ENCODE measurements around the gene DAB2IP. TPM values are rescaled to one million over a fixed set of nuclear protein-coding genes. Genes with fewer than 3 reads are reported as not detected.

DAB2IP gene
- total and polyA plus RNA-seq, 2 experiments from 2014 or later: 8.9 to 42.8 TPM

DNA sequence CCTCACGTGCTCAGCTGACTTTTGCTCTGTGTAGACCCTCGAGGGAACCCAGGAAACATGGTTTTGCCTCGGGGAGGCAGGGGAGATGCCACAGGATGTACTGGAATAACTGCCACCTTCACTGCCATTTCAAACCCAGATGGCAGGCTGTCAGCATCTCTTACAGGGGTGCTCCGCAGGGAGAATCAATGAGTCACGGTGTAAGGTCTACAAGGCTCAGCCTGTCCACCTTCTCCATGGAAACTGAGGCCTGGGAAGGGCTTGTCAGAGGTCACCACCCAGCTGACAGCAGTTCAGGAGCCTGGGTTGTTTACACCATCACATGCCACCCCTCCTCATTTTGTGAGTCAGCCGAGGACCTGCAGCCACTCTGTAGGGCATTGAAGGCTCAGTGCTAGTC is 30.8 kb downstream of the DAB2IP start:
- H3K79me2 ChIP-seq (replicated peaks; ENCODE audit: insufficient read depth): peaks cover 5% of the 10 kb centered on the region; the same call in 1 of the 2 replicates
- no peak overlapping the region for H3K27ac ChIP-seq (ENCODE audit: low read depth)
- no peaks in the 10 kb centered on the region for H3K9me2 ChIP-seq (ENCODE audit: insufficient read depth)
- H3K27me3 Mint-ChIP-seq (ENCODE audit: insufficient read depth, low read depth, poor library complexity): peaks cover 5% of the 10 kb centered on the region
- no peak overlapping the region for H3K4me3 Mint-ChIP-seq
- peaks cover 11% of the 10 kb centered on the region; the same call in 2 of the 3 replicates for H3K36me3 Mint-ChIP-seq (ENCODE audit: low read depth)
- H2AFZ ChIP-seq: no peak overlapping the region
- H3K27ac Mint-ChIP-seq: no peak overlapping the region
- no peak overlapping the region for H3K4me2 ChIP-seq
- TF ChIP-seq POLR2AphosphoS5 (IDR thresholded peaks at IDR 0.05; ENCODE audit: low read depth) (no peak), CREB1 (CRISPR knock-in tag; IDR thresholded peaks at IDR 0.05; ENCODE audit: low read depth) (no peak), ETS1 (IDR thresholded peaks at IDR 0.05) (no peak), ZNF114 (CRISPR knock-in tag; IDR thresholded peaks at IDR 0.05) (no peak), JUNB (IDR thresholded peaks at IDR 0.05; ENCODE audit: unreplicated experiment) (no peak), REST (IDR thresholded peaks at IDR 0.05; ENCODE audit: unreplicated experiment) (no peak), STAT1 (IDR thresholded peaks at IDR 0.05; ENCODE audit: unreplicated experiment) (no peak), EZH2phosphoT487 (IDR thresholded peaks at IDR 0.05; ENCODE audit: unreplicated experiment) (no peak), CTCF (conservative IDR thresholded peaks at IDR 0.05; ENCODE audit: low read depth in 2 of 2) (no peak), EZH2 (IDR thresholded peaks at IDR 0.05; ENCODE audit: low read depth, unreplicated experiment) (no peak), NANOG (IDR thresholded peaks at IDR 0.05; ENCODE audit: borderline replicate concordance) (no peak), ZNF331 (CRISPR knock-in tag; IDR thresholded peaks at IDR 0.05; ENCODE audit: low read depth) (no peak)
- TF ChIP-seq, protein P1, sequence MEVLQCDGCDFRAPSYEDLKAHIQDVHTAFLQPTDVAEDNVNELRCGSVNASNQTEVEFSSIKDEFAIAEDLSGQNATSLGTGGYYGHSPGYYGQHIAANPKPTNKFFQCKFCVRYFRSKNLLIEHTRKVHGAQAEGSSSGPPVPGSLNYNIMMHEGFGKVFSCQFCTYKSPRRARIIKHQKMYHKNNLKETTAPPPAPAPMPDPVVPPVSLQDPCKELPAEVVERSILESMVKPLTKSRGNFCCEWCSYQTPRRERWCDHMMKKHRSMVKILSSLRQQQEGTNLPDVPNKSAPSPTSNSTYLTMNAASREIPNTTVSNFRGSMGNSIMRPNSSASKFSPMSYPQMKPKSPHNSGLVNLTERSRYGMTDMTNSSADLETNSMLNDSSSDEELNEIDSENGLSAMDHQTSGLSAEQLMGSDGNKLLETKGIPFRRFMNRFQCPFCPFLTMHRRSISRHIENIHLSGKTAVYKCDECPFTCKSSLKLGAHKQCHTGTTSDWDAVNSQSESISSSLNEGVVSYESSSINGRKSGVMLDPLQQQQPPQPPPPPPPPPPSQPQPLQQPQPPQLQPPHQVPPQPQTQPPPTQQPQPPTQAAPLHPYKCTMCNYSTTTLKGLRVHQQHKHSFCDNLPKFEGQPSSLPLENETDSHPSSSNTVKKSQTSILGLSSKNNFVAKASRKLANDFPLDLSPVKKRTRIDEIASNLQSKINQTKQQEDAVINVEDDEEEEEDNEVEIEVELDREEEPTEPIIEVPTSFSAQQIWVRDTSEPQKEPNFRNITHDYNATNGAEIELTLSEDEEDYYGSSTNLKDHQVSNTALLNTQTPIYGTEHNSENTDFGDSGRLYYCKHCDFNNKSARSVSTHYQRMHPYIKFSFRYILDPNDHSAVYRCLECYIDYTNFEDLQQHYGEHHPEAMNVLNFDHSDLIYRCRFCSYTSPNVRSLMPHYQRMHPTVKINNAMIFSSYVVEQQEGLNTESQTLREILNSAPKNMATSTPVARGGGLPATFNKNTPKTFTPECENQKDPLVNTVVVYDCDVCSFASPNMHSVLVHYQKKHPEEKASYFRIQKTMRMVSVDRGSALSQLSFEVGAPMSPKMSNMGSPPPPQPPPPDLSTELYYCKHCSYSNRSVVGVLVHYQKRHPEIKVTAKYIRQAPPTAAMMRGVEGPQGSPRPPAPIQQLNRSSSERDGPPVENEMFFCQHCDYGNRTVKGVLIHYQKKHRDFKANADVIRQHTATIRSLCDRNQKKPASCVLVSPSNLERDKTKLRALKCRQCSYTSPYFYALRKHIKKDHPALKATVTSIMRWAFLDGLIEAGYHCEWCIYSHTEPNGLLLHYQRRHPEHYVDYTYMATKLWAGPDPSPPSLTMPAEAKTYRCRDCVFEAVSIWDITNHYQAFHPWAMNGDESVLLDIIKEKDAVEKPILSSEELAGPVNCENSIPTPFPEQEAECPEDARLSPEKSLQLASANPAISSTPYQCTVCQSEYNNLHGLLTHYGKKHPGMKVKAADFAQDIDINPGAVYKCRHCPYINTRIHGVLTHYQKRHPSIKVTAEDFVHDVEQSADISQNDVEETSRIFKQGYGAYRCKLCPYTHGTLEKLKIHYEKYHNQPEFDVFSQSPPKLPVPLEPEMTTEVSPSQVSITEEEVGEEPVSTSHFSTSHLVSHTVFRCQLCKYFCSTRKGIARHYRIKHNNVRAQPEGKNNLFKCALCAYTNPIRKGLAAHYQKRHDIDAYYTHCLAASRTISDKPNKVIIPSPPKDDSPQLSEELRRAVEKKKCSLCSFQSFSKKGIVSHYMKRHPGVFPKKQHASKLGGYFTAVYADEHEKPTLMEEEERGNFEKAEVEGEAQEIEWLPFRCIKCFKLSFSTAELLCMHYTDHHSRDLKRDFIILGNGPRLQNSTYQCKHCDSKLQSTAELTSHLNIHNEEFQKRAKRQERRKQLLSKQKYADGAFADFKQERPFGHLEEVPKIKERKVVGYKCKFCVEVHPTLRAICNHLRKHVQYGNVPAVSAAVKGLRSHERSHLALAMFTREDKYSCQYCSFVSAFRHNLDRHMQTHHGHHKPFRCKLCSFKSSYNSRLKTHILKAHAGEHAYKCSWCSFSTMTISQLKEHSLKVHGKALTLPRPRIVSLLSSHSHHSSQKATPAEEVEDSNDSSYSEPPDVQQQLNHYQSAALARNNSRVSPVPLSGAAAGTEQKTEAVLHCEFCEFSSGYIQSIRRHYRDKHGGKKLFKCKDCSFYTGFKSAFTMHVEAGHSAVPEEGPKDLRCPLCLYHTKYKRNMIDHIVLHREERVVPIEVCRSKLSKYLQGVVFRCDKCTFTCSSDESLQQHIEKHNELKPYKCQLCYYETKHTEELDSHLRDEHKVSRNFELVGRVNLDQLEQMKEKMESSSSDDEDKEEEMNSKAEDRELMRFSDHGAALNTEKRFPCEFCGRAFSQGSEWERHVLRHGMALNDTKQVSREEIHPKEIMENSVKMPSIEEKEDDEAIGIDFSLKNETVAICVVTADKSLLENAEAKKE (CRISPR knock-in tag; IDR thresholded peaks at IDR 0.05): no peak
- DNase-seq (ENCODE audit: low spot score): no peak
- H3K4me1 Mint-ChIP-seq: peaks cover 19% of the 10 kb centered on the region
- ATAC-seq: no peak
- no peak overlapping the region for H3K4me3 ChIP-seq
- H3F3A ChIP-seq (replicated peaks; ENCODE audit: low read depth): no peaks in the 10 kb centered on the region
- H3K27me3 ChIP-seq (ENCODE audit: insufficient read depth): no peaks in the 10 kb centered on the region
- peaks cover 6% of the 10 kb centered on the region; the same call in 1 of the 2 replicates for H3K4me1 ChIP-seq (ENCODE audit: insufficient read depth)
- no peaks in the 10 kb centered on the region; the same call in 2 of the 3 replicates for H3K9me3 Mint-ChIP-seq
- H3K36me3 ChIP-seq (ENCODE audit: insufficient read depth): no peaks in the 10 kb centered on the region
- peaks cover 15% of the 10 kb centered on the region for H4K20me1 ChIP-seq (replicated peaks; ENCODE audit: insufficient read depth)

Measured in GM23338 (cell line).